Tibial nerve (tissue), 4 donors: ENCODE data around the gene CCDC88B. TPM values are rescaled to one million over a fixed set of nuclear protein-coding genes. Genes with fewer than 3 reads are reported as not detected.

Experiments used
- DNase-seq, 2 donors: peaks; one replicate each; pipeline ENCODE4 v3.0.0-alpha.2; 2019; ENCODE audit warnings: low spot score in 2 of 2
- H3K27ac ChIP-seq, 4 donors: fragments of 200-600 bp; sonication (generic) in 3 of 4; one replicate each; pipeline ENCODE4 v1.5.1; 2017 to 2019; ENCODE audit warnings: mild to moderate bottlenecking in 1 of 4
- H3K27me3 ChIP-seq, 2 donors: fragments of 200-600 bp; sonication (generic) in 1 of 2; one replicate each; pipeline versions ENCODE4 v1.5.1 to v1.6.0; 2017 to 2019
- H3K36me3 ChIP-seq, 3 donors: fragments of 200-600 bp; sonication (generic); one replicate each; pipeline ENCODE4 v1.5.1; 2018 to 2019
- H3K4me1 ChIP-seq, 4 donors: fragments of 200-600 bp; sonication (generic) in 3 of 4; one replicate each; pipeline ENCODE4 v1.5.1; 2017 to 2019
- H3K4me3 ChIP-seq, 4 donors: fragments of 200-600 bp; sonication (generic) in 3 of 4; one replicate each; pipeline ENCODE4 v1.5.1; 2017 to 2019; ENCODE audit warnings: mild to moderate bottlenecking in 1 of 4, moderate library complexity in 1 of 4
- H3K9me3 ChIP-seq, 4 donors: fragments of 200-600 bp; sonication (generic) in 3 of 4; one replicate each; pipeline ENCODE4 v1.5.1; 2017 to 2019
- CTCF ChIP-seq, 5 experiments: fragments of 200-600 bp in 3 of 5; fragments of 450-650 bp in 2 of 5; sonication (generic) in 3 of 5; IDR thresholded peaks; one replicate each; pipeline ENCODE4 v1.5.1; 2016 to 2019; ENCODE audit warnings: antibody characterized with exemption in 5 of 5, mild to moderate bottlenecking in 3 of 5, moderate library complexity in 2 of 5
- EP300 ChIP-seq, 2 donors: sonication (generic); formaldehyde crosslinking; IDR thresholded peaks; one replicate each; pipeline ENCODE4 v1.6.1; 2017; ENCODE audit warnings: antibody characterized with exemption in 2 of 2, mild to moderate bottlenecking in 1 of 2
- POLR2A ChIP-seq, 2 donors: fragments of 450-650 bp; IDR thresholded peaks; one replicate each; pipeline ENCODE4 v1.6.1; 2017; ENCODE audit warnings: antibody characterized with exemption in 2 of 2, mild to moderate bottlenecking in 2 of 2, moderate library complexity in 2 of 2
- WGBS, 2 donors: methylation state at CpG; one replicate each; pipeline ENCODE4 v1.1.5; 2018; 5-methylcytosine and 5-hydroxymethylcytosine counted together
- total RNA-seq, 4 donors: library from RNA; depleted of rRNA; stranded (reverse); fragments of >200 nt; gene quantifications; one replicate each; pipeline ENCODE4 v1.1.0, GENCODE V29; 2016

Gene CCDC88B
- total RNA-seq, 4 donors from 2014 or later, result 6.9 to 48.0 (median 14.4) TPM

GRCh38 chr11:64384028-64384737, 44.2 kb downstream of the CCDC88B start:
- no peak for TF ChIP-seq CTCF (IDR thresholded peaks at IDR 0.05)
- 70 to 71% methylated on average over 12 to 16 of the region's 17 CpGs for WGBS, 2 donors
- H3K4me3 ChIP-seq, result no peak overlapping the region

GRCh38 chr11:64384981-64385944, 45.3 kb downstream of the CCDC88B start:
- no peak overlapping the region for H3K4me3 ChIP-seq
- 53 to 71% methylated on average over 13 to 15 of the region's 15 CpGs for whole genome bisulfite sequencing, 2 donors
- DNase-seq, result peak in 1 of 2 donors; percentile 13

More at GRCh38 chr11:64384028-64384737, 44.2 kb downstream of the CCDC88B start:
- H3K9me3 ChIP-seq, result no peaks in the 10 kb centered on the region
- no peak for DNase-seq
- no peaks in the 10 kb centered on the region for H3K36me3 ChIP-seq
- H3K4me1 ChIP-seq, result no peaks in the 10 kb centered on the region
- H3K27ac ChIP-seq, result no peak overlapping the region
- peaks cover 0 to 23% of the 10 kb centered on the region in 2 donors for H3K27me3 ChIP-seq

GRCh38 chr11:64385945-64386704, 46.1 kb downstream of the CCDC88B start:
- TF ChIP-seq CTCF (IDR thresholded peaks at IDR 0.05), result no peak
- TF ChIP-seq POLR2A (IDR thresholded peaks at IDR 0.05), result no peak
- Histone ChIP-seq H3K27ac (no peak overlapping the region), H3K27me3 (peaks cover 0 to 15% of the 10 kb centered on the region in 2 donors), H3K4me1 (no peaks in the 10 kb centered on the region), H3K9me3 (no peaks in the 10 kb centered on the region), H3K4me3 (no peak overlapping the region), H3K36me3 (no peaks in the 10 kb centered on the region)
- DNase-seq, result no peak
- 81 to 88% methylated on average over 11 of the region's 11 CpGs for WGBS, 2 donors

More at GRCh38 chr11:64384981-64385944, 45.3 kb downstream of the CCDC88B start:
- Histone ChIP-seq H3K9me3 (no peaks in the 10 kb centered on the region), H3K27ac (no peak overlapping the region), H3K36me3 (no peaks in the 10 kb centered on the region), H3K4me1 (no peaks in the 10 kb centered on the region), H3K27me3 (peaks cover 0 to 22% of the 10 kb centered on the region in 2 donors)
- TF ChIP-seq EP300 (IDR thresholded peaks at IDR 0.05), result no peak
- no peak for TF ChIP-seq POLR2A (IDR thresholded peaks at IDR 0.05)
- TF ChIP-seq CTCF (IDR thresholded peaks at IDR 0.05), result no peak

GRCh38 chr11:64387916-64388315, 47.9 kb downstream of the CCDC88B start:
- Histone ChIP-seq H3K27ac (no peak overlapping the region), H3K4me3 (no peak overlapping the region), H3K9me3 (no peaks in the 10 kb centered on the region), H3K4me1 (no peaks in the 10 kb centered on the region), H3K36me3 (no peaks in the 10 kb centered on the region), H3K27me3 (peaks cover 0 to 4% of the 10 kb centered on the region in 2 donors)
- DNase-seq, result no peak
- TF ChIP-seq EP300 (IDR thresholded peaks at IDR 0.05) (no peak), POLR2A (IDR thresholded peaks at IDR 0.05) (no peak), CTCF (IDR thresholded peaks at IDR 0.05) (no peak)
